GM12892 (cell line): ENCODE data around the gene STK32C.

Experiments
- POLR2A ChIP-seq: IDR thresholded peaks from 2 replicates; pipeline ENCODE4 v1.6.1; 2011; ENCODE audit warnings: low read depth, low read length, control low read depth
- POLR2AphosphoS5 ChIP-seq: IDR thresholded peaks from 2 replicates; pipeline ENCODE4 v1.6.1; 2011; ENCODE audit warnings: low read depth, low read length, control low read depth
- TAF1 ChIP-seq: IDR thresholded peaks from 2 replicates; pipeline ENCODE4 v1.6.1; 2011; ENCODE audit warnings: low read depth, mild to moderate bottlenecking, control low read depth, low read length, borderline replicate concordance

GRCh38 chr10:132332433-132332754, 24.6 kb upstream of the STK32C start:
- TF ChIP-seq POLR2A: no peak
- no peak for TF ChIP-seq POLR2AphosphoS5
- TF ChIP-seq TAF1: no peak
